ENCODE results near the gene OR8G5.
"Not testable (repeated sequence)": the region's sequence is repeated elsewhere in the genome, so short reads cannot be mapped to it uniquely, and the experiment has no call there.

Gene OR8G5

GRCh38 chr11:124256076-124256475 lies at the start of gene OR8G5:
OR8G5 (plus strand) TSS chr11:124256376; CDS start chr11:124264932, 8,556 bp downstream.
- in situ Hi-C loops (cut with HindIII; ENCODE audit: low sequenced_read_pairs), result no loop called here

- in situ Hi-C loops (cut with HindIII; ENCODE audit: low sequenced_read_pairs), result no loop called here
Measured at GRCh38 chr11:124207102-124207792, 48.9 kb upstream of the OR8G5 start.

- in situ Hi-C loops (cut with HindIII; ENCODE audit: low sequenced_read_pairs), result no loop called here
Measured at GRCh38 chr11:124209824-124210357, 46.3 kb upstream of the OR8G5 start.

GRCh38 chr11:124210421-124210820 lies 45.8 kb upstream of the OR8G5 start:
- in situ Hi-C loops (cut with HindIII; ENCODE audit: low sequenced_read_pairs), result no loop called here

- in situ Hi-C loops (cut with HindIII; ENCODE audit: low sequenced_read_pairs), result no loop called here
Measured at GRCh38 chr11:124211321-124211720, 44.9 kb upstream of the OR8G5 start.

DNA sequence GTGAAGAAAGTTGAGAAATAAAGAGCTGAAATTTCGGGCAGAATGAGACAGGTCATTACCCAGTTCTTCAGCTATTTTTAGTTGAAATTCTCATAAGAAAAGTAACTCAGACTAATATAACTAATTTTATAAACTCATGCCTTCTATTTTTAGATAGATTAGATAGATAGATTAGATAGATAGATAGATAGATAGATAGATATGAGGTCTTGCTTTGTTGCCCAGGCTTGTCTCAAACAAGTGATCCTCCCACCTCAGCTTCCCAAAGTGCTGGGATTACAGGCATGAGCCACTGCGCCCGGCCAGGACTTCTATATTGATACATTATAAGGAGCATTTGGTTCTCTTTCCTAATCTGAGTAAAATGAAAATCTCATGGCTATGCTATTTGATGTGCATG lies 42.1 kb upstream of the OR8G5 start:
- in situ Hi-C loops (cut with HindIII; ENCODE audit: low sequenced_read_pairs), result no loop called here

- in situ Hi-C loops (cut with HindIII; ENCODE audit: low sequenced_read_pairs), result no loop called here
Measured at GRCh38 chr11:124219126-124219525, 37.0 kb upstream of the OR8G5 start.

DNA sequence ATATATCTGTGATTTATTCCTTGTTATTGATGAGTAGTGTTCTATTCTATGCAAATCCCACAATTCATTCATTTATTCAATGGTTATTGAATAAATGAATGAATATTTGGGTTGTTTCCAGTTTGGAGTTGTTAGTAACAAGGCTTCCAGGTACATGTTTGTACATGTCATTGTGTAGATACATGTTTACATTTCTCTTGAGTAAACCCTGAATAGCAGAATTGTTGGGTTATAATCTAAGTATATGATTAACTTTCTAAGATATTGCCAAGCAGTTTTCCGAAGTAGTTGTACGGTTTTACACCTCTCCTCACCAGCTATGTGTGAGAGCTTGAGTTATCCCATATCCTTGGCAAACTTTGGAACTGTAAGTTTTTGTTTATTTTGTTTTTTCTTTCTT lies 33.8 kb upstream of the OR8G5 start:
- in situ Hi-C loops (cut with HindIII; ENCODE audit: low sequenced_read_pairs), result no loop called here

DNA sequence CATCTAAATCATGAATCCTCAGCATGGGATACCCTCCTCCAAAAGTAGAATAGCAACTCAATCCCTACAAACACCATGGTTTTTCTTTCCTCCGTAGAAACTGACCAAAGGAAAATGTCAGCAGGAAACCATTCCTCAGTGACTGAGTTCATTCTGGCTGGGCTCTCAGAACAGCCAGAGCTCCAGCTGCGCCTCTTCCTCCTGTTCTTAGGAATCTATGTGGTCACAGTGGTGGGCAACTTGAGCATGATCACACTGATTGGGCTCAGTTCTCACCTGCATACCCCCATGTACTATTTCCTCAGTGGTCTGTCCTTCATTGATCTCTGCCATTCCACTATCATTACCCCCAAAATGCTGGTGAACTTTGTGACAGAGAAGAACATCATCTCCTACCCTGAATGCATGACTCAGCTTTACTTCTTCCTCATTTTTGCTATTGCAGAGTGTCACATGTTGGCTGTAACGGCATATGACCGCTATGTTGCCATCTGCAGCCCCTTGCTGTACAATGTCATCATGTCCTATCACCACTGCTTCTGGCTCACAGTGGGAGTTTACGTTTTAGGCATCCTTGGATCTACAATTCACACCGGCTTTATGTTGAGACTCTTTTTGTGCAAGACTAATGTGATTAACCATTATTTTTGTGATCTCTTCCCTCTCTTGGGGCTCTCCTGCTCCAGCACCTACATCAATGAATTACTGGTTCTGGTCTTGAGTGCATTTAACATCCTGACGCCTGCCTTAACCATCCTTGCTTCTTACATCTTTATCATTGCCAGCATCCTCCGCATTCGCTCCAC lies 31.4 kb upstream of the OR8G5 start:
- in situ Hi-C loops (cut with HindIII; ENCODE audit: low sequenced_read_pairs), result not testable (repeated sequence)

DNA sequence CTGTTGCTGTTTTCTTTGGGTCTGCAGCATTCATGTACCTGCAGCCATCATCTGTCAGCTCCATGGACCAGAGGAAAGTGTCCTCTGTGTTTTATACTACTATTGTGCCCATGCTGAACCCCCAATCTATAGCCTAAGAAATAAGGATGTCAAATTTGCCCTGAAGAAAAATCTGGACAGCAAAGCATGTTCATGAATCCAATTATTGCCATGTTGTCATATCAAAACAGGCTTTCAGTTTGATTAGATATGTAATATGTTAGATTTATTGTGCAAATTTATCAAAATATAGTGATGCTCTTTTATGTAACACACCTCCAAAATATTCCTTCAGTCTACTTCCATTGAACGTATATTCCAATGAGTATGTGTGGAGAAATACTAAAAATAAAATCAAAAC lies 30.7 kb upstream of the OR8G5 start:
- in situ Hi-C loops (cut with HindIII; ENCODE audit: low sequenced_read_pairs), result no loop called here

DNA sequence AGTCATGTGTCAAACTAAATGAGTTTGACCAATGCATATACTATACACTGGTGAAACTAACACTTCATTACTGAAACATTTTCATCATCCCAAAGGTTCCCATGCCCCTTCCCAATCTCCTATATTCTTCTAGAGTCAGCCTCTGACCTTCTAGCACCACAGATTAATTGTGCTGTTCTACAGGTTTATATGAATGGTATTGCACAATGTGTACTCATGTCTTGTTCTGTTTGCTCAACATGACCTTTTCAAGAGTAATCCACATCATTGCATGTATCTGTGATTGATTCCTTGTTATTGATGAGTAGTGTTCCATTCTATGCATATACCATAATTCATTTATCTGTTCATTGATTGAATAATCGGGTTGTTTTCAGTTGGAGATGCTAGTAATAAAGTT lies 22.8 kb upstream of the OR8G5 start:
- in situ Hi-C loops (cut with HindIII; ENCODE audit: low sequenced_read_pairs), result no loop called here

GRCh38 chr11:124238512-124238911 lies 17.7 kb upstream of the OR8G5 start:
- in situ Hi-C loops (cut with HindIII; ENCODE audit: low sequenced_read_pairs), result no loop called here

DNA sequence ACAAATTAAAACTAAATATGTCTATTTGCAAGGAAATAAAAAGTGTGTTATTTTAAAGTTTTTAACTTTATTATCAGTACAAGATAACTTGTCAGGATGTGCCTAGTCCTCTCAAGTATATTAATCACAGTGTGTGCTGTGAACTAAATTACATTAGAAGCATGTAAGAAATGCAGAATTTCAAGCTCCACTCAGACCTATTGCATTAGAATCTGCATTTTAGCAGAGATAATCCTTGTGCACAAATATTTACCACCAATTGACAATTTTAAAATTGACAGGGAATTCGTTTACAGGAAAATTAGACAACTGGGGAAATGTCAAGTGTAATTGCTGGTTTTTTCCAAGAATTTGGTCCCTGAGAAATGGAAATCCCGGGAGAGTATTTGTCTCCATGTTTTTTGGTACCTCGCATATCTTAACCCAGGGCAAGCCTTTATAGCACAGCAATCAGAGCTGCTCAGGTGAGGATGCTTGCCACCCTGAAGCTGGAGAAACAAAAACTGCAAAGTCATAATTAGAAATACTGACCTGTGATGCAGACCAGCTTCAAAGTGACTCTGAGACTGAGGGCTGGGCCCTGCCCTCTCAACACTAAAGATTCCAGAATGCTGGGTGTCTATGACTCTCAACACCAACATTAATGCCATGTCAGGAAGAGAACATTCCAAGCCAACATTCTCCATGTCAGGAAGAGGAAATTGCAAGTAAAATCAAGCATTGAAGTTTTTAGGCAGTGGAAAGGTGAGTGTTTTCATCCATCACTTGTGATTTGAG lies 15.4 kb upstream of the OR8G5 start, which contains the start of gene OR8G1:
Gene OR8G1, plus strand, starts transcription at position 475 of the 777 bp plus-strand sequence. CDS start 8,581 bp downstream, outside the sequence.
- in situ Hi-C loops (cut with HindIII; ENCODE audit: low sequenced_read_pairs), result no loop called here

- in situ Hi-C loops (cut with HindIII; ENCODE audit: low sequenced_read_pairs), result not testable (repeated sequence)
Measured at GRCh38 chr11:124249869-124250268, 6.3 kb upstream of the OR8G5 start.

- in situ Hi-C loops (cut with HindIII; ENCODE audit: low sequenced_read_pairs), result not testable (repeated sequence)
Measured at GRCh38 chr11:124265041-124265440, 8.9 kb downstream of the OR8G5 start.

DNA sequence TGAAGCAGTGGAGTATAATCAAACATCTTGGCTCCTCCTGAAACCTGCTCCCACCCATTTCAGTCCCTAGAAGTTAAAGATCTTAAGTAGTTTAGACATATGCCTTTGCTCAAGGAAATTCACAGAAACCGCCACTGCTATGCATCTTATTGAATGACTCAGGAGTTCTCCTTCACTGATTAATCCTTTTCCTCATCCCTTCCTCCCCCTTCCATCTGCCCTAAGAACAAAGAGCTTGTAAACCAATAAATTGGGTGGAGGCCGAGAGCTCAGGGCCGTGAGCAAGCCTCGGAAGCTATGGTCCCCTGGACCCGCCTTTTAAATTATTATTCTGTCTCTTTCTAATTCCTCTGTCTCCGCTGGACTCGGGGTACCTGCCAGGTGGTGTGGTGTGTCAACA lies 14.7 kb downstream of the OR8G5 start:
- in situ Hi-C loops (cut with HindIII; ENCODE audit: low sequenced_read_pairs), result not testable (repeated sequence)

- in situ Hi-C loops (cut with HindIII; ENCODE audit: low sequenced_read_pairs), result no loop called here
Measured at GRCh38 chr11:124274000-124274399, 17.8 kb downstream of the OR8G5 start.

- in situ Hi-C loops (cut with HindIII; ENCODE audit: low sequenced_read_pairs), result no loop called here
Measured at GRCh38 chr11:124276081-124276480, 19.9 kb downstream of the OR8G5 start.

DNA sequence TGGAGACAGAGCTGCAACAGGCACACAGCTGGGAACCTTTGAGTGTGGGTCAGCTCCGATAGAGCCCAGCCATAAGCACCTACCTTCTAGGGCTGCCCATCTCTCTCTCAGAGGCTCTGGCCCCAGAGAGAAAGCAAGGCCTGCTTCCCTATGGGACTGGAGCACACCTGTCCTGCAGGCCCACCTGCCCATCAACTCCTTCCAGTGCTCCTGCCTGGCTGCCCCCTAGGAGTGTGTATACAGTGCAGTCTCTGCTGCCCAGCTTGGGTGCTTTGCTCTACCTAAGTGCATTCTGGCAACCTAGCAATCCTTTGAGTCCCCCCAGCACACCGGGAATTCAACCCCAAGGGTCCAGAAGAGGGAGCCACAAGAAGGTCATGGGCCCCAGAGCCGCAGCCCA lies 21.0 kb downstream of the OR8G5 start:
- in situ Hi-C loops (cut with HindIII; ENCODE audit: low sequenced_read_pairs), result no loop called here

DNA sequence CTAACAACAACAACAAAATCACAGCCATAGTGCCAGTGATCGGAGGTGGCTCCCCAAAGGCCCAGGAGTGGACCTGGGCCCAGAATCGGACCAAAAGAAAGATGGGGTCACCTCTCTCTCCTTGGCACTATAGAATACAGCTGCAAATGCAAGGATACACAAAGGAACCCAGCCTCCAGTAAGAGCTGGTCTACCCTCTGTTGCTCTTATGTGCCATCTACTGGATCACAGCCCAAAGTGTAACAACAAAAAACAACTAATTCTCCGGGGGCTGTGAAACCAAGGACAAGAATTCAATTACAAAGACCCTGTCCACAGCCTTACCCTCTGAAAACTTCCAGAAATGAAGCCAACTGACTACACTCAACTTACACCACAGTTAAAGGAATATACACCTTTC lies 21.6 kb downstream of the OR8G5 start:
- in situ Hi-C loops (cut with HindIII; ENCODE audit: low sequenced_read_pairs), result no loop called here

DNA sequence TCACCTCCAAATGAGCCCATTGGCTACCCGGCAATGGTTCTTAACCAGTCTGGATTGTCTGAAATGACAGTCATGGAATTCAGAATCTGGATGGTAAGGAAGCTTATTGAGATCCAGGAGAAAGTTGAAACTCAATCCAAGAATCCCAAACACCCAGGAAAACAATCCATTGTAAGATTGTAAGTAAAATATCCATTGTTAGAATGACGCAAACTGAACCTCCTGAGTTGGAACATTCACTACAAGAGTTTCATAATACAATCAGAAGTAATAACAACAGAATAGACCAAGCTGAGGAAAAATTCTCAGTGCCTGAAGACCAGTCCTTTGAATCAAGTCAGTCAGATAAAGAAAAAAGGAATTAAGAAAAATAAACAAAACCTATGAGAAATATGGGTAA lies 22.1 kb downstream of the OR8G5 start:
- in situ Hi-C loops (cut with HindIII; ENCODE audit: low sequenced_read_pairs), result no loop called here
